ENCODE results near the gene SURF2. TPM values are rescaled to one million over a fixed set of nuclear protein-coding genes. Genes with fewer than 3 reads are reported as not detected.

The SURF2 gene
- polyA plus RNA-seq, 3 donors, result 17.5 to 24.7 (median 17.6) TPM

DNA sequence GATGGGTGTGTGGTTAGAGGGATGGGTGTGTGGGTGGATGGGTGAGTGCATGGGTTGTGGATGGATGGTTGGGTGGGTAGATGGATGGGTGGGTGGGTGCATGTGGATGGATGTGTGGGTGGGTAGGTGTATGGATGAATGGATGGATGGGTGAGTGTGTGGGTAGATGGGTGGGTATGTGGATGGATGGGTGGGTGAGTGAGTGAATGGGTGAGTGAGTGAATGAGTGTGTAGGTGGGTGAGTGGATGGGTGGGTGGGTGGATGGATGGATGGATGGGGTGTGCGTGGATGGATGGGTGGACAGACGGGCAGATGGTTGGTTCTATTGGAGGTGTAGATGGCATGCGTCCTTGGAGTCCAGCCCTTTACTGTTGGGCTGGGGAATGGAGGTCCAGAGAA is 37.0 kb downstream of the SURF2 start:
- Mint-ChIP-seq H3K9me3 (peaks cover 0 to 3% (median 0%) of the 10 kb centered on the region in 7 donors), H3K27ac (no peak overlapping the region), H3K4me1 (no peaks in the 10 kb centered on the region), H3K27me3 (ENCODE audit: low read depth in 3 of 3) (peaks cover 4 to 16% (median 8%) of the 10 kb centered on the region in 3 donors), H3K4me3 (no peak overlapping the region), H3K36me3 (no peaks in the 10 kb centered on the region)
- Histone ChIP-seq H2AFZ (ENCODE audit: insufficient read depth, low read depth, low read length, poor library complexity, severe bottlenecking) (no peak overlapping the region), H3K9ac (ENCODE audit: insufficient read depth, low read length, poor library complexity, severe bottlenecking) (no peak overlapping the region), H3K79me2 (ENCODE audit: insufficient read depth, low read length) (no peaks in the 10 kb centered on the region), H3K4me1 (ENCODE audit: control insufficient read depth in 1 of 2, insufficient read depth in 2 of 2, low read length in 2 of 2) (no peaks in the 10 kb centered on the region), H3K4me3 (replicated peaks in 1 of 3; ENCODE audit: low read depth in 2 of 3, low read length in 3 of 3) (no peak overlapping the region), H3K36me3 (replicated peaks in 1 of 2; ENCODE audit: control insufficient read depth in 1 of 2, insufficient read depth in 2 of 2, low read length in 2 of 2) (no peaks in the 10 kb centered on the region), H3K4me2 (replicated peaks; ENCODE audit: extremely low read depth, low read length, poor library complexity, severe bottlenecking) (no peak overlapping the region), H3K27ac (ENCODE audit: low read depth in 1 of 2, low read length in 2 of 2) (no peak overlapping the region), H3K27me3 (ENCODE audit: control insufficient read depth in 2 of 2, insufficient read depth in 2 of 2, low read length in 2 of 2) (no peaks in the 10 kb centered on the region), H4K20me1 (ENCODE audit: insufficient read depth, low read length) (no peaks in the 10 kb centered on the region), H3K9me3 (replicated peaks in 1 of 2; ENCODE audit: control insufficient read depth in 1 of 2, insufficient read depth in 1 of 2, low read length in 2 of 2) (no peaks in the 10 kb centered on the region)
- TF ChIP-seq, protein P1, sequence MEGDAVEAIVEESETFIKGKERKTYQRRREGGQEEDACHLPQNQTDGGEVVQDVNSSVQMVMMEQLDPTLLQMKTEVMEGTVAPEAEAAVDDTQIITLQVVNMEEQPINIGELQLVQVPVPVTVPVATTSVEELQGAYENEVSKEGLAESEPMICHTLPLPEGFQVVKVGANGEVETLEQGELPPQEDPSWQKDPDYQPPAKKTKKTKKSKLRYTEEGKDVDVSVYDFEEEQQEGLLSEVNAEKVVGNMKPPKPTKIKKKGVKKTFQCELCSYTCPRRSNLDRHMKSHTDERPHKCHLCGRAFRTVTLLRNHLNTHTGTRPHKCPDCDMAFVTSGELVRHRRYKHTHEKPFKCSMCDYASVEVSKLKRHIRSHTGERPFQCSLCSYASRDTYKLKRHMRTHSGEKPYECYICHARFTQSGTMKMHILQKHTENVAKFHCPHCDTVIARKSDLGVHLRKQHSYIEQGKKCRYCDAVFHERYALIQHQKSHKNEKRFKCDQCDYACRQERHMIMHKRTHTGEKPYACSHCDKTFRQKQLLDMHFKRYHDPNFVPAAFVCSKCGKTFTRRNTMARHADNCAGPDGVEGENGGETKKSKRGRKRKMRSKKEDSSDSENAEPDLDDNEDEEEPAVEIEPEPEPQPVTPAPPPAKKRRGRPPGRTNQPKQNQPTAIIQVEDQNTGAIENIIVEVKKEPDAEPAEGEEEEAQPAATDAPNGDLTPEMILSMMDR (IDR thresholded peaks at IDR 0.05), result no peak
- intact Hi-C loops (cut with micrococcal nuclease), result no loop called here
- no peak for DNase-seq
- 100% methylated on average over 3 of the region's 3 CpGs for WGBS (ENCODE audit: insufficient coverage)

DNA sequence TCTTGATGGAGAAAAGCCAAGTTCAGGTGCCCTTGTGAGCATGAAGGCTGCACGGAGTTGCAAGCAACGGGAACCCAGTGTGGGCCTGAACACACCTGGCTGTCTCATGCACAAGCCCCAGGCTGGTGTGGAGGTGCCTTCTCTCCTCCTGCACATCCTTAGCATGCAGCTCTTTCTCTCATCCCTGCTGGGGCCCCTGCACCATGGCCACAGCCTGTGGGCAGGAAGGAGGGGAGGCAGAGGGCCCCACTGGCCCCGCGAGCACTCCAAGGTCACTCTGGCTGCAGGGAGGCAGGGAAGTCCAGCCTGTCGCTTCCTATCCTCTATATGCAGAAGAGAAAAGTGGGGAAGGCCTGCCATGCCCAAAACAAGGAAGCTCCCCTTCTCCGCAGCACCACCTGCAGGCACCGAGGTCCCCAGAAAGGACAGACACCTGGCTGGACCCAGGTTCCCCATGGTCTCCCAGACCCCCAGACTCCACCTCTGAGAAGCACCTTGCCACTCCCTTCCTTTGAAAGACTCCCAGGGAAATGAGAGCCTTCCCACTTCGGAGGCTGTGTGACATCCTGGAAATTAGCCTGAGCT is 38.4 kb downstream of the SURF2 start:
- no peak overlapping the region for H2AFZ ChIP-seq (ENCODE audit: insufficient read depth, low read depth, low read length, poor library complexity, severe bottlenecking)
- no peak overlapping the region for H3K27ac ChIP-seq (ENCODE audit: low read depth in 1 of 2, low read length in 2 of 2)
- H3K27me3 ChIP-seq (ENCODE audit: control insufficient read depth in 2 of 2, insufficient read depth in 2 of 2, low read length in 2 of 2), result no peaks in the 10 kb centered on the region
- Mint-ChIP-seq H3K27me3 (ENCODE audit: low read depth in 3 of 3) (peaks cover 0 to 20% (median 8%) of the 10 kb centered on the region in 3 donors), H3K9me3 (peaks cover 0 to 3% (median 0%) of the 10 kb centered on the region in 7 donors), H3K4me3 (no peak overlapping the region), H3K4me1 (no peaks in the 10 kb centered on the region), H3K27ac (no peak overlapping the region), H3K36me3 (no peaks in the 10 kb centered on the region)
- intact Hi-C loops (cut with micrococcal nuclease), result no loop called here
- H3K4me3 ChIP-seq (replicated peaks in 1 of 3; ENCODE audit: low read depth in 2 of 3, low read length in 3 of 3), result no peak overlapping the region
- no peaks in the 10 kb centered on the region for H3K79me2 ChIP-seq (ENCODE audit: insufficient read depth, low read length)
- 35% methylated on average over 2 of the region's 8 CpGs for WGBS (ENCODE audit: insufficient coverage)
- H4K20me1 ChIP-seq (ENCODE audit: insufficient read depth, low read length), result no peaks in the 10 kb centered on the region
- no peak overlapping the region for H3K4me2 ChIP-seq (replicated peaks; ENCODE audit: extremely low read depth, low read length, poor library complexity, severe bottlenecking)
- TF ChIP-seq, protein P1 (IDR thresholded peaks at IDR 0.05), result no peak
- H3K36me3 ChIP-seq (replicated peaks in 1 of 2; ENCODE audit: control insufficient read depth in 1 of 2, insufficient read depth in 2 of 2, low read length in 2 of 2), result no peaks in the 10 kb centered on the region
- no peaks in the 10 kb centered on the region for H3K9me3 ChIP-seq (replicated peaks in 1 of 2; ENCODE audit: control insufficient read depth in 1 of 2, insufficient read depth in 1 of 2, low read length in 2 of 2)
- H3K4me1 ChIP-seq (ENCODE audit: control insufficient read depth in 1 of 2, insufficient read depth in 2 of 2, low read length in 2 of 2), result no peaks in the 10 kb centered on the region
- no peak overlapping the region for H3K9ac ChIP-seq (ENCODE audit: insufficient read depth, low read length, poor library complexity, severe bottlenecking)
- DNase-seq, result no peak
